IMR-90 (cell line): ENCODE data around the gene TCF4. TPM values are rescaled to one million over a fixed set of nuclear protein-coding genes. Genes with fewer than 3 reads are reported as not detected.

Experiments used
- ATAC-seq: fragments of 200-7000 bp; cut with Tn5 transposase; 2 replicates; pipeline ENCODE4 v1.9.1; 2020; ENCODE audit warnings: low read depth, mild to moderate bottlenecking, moderate library complexity
- BruUV-seq: library from RNA; stranded (reverse); fragments of 400-500 nt; replicated peaks from 2 replicates; lab custom pipeline; 2021; lab: Mats Ljungman, UMichigan
- CTCF ChIA-PET: fragments of 300-600 bp; formaldehyde crosslinking; extraction: SDS; loops from one replicate; lab custom pipeline; 2021; ENCODE audit warnings: antibody characterized with exemption; lab: Yijun Ruan, JAX
- POLR2A ChIA-PET: fragments of 300-600 bp; sonication (Branson Sonifier 250); formaldehyde crosslinking; loops from one replicate; lab custom pipeline; 2022; ENCODE audit warnings: antibody characterized with exemption; ENCODE audit not compliant: unreplicated experiment; lab: Charles Lee
- DNase-seq: peaks from one replicate; pipeline ENCODE4 v3.0.0; 2013
- H2AFZ ChIP-seq: replicated peaks from 2 replicates; pipeline ENCODE3; 2013; ENCODE audit warnings: low read length, mild to moderate bottlenecking; ENCODE audit not compliant: poor library complexity
- H2AK5ac ChIP-seq: 2 replicates; pipeline ENCODE4 v1.6.1; 2013; ENCODE audit warnings: low read depth, low read length, inconsistent platforms
- H2AK9ac ChIP-seq: replicated peaks from 2 replicates; pipeline ENCODE3; 2013; ENCODE audit warnings: mild to moderate bottlenecking, low read depth, low read length, moderate library complexity; ENCODE audit not compliant: poor library complexity
- H2BK120ac ChIP-seq: 2 replicates; pipeline ENCODE4 v1.6.1; 2013; ENCODE audit warnings: low read depth, low read length, inconsistent platforms
- H2BK15ac ChIP-seq: 3 replicates; pipeline ENCODE4 v1.6.1; 2013; ENCODE audit warnings: low read depth, low read length, inconsistent platforms
- H2BK20ac ChIP-seq: 2 replicates; pipeline ENCODE4 v1.6.1; 2013; ENCODE audit warnings: low read depth, mild to moderate bottlenecking, inconsistent platforms, low read length, moderate library complexity
- H2BK5ac ChIP-seq: 2 replicates; pipeline ENCODE4 v1.6.1; 2013; ENCODE audit warnings: mild to moderate bottlenecking, low read depth, low read length, inconsistent platforms; ENCODE audit not compliant: poor library complexity, severe bottlenecking
- H3K14ac ChIP-seq: replicated peaks from 2 replicates; pipeline ENCODE4 v1.6.1; 2013; ENCODE audit warnings: low read depth, low read length, inconsistent platforms
- H3K18ac ChIP-seq: 2 replicates; pipeline ENCODE4 v1.6.1; 2013; ENCODE audit warnings: low read depth, low read length, control low read depth
- H3K23ac ChIP-seq: 2 replicates; pipeline ENCODE4 v1.6.1; 2013; ENCODE audit warnings: low read depth, low read length, inconsistent platforms
- H3K27ac ChIP-seq: 2 replicates; pipeline ENCODE4 v1.5.1; 2013; ENCODE audit warnings: mild to moderate bottlenecking, control low read depth, low read length; ENCODE audit not compliant: insufficient read depth
- H3K27me3 ChIP-seq: 2 replicates; pipeline ENCODE4 v1.6.1; 2013; ENCODE audit warnings: low read length; ENCODE audit not compliant: control insufficient read depth, insufficient read depth
- H3K36me3 ChIP-seq: 2 replicates; pipeline ENCODE4 v1.6.1; 2013; ENCODE audit warnings: low read length, mixed read lengths; ENCODE audit not compliant: control insufficient read depth, insufficient read depth
- H3K4ac ChIP-seq: 2 replicates; pipeline ENCODE4 v1.6.1; 2013; ENCODE audit warnings: low read depth, low read length, inconsistent platforms
- H3K4me1 ChIP-seq: 2 replicates; pipeline ENCODE4 v1.6.1; 2013; ENCODE audit warnings: low read length, mixed read lengths; ENCODE audit not compliant: control insufficient read depth, insufficient read depth
- H3K4me2 ChIP-seq: 2 replicates; pipeline ENCODE4 v1.6.1; 2013; ENCODE audit warnings: low read depth, mild to moderate bottlenecking, control low read depth, low read length, moderate library complexity
- H3K4me3 ChIP-seq: 2 replicates; pipeline ENCODE4 v1.5.1; 2013; ENCODE audit warnings: low read depth, mild to moderate bottlenecking, control low read depth, low read length, moderate library complexity; ENCODE audit not compliant: insufficient read depth
- H3K56ac ChIP-seq: 2 replicates; pipeline ENCODE4 v1.6.1; 2013; ENCODE audit warnings: low read length, inconsistent platforms; ENCODE audit not compliant: insufficient read depth; ENCODE audit errors: extremely low read depth
- H3K79me1 ChIP-seq, 2 experiments: 2 replicates each; pipeline ENCODE4 v1.6.1; 2013; ENCODE audit warnings: low read length in 2 of 2, inconsistent platforms in 1 of 2, low read depth in 1 of 2
- H3K9ac ChIP-seq: 2 replicates; pipeline ENCODE4 v1.6.1; 2013; ENCODE audit warnings: low read depth, low read length, control low read depth
- H3K9me1 ChIP-seq: 2 replicates; pipeline ENCODE4 v1.6.1; 2013; ENCODE audit warnings: low read length, inconsistent platforms; ENCODE audit not compliant: insufficient read depth
- H3K9me3 ChIP-seq: 2 replicates; pipeline ENCODE4 v1.6.1; 2013; ENCODE audit warnings: low read length; ENCODE audit not compliant: control insufficient read depth, insufficient read depth
- H4K20me1 ChIP-seq: 2 replicates; pipeline ENCODE4 v1.6.1; 2013; ENCODE audit warnings: low read length, inconsistent platforms; ENCODE audit not compliant: insufficient read depth
- H4K5ac ChIP-seq: 2 replicates; pipeline ENCODE4 v1.6.1; 2013; ENCODE audit warnings: mild to moderate bottlenecking, low read depth, low read length, control low read depth
- H4K8ac ChIP-seq, 2 experiments: 2 replicates each; pipeline ENCODE4 v1.6.1; 2013; ENCODE audit warnings: low read depth in 2 of 2, low read length in 2 of 2, control low read depth in 1 of 2, inconsistent platforms in 1 of 2
- H4K91ac ChIP-seq: 2 replicates; pipeline ENCODE4 v1.6.1; 2013; ENCODE audit warnings: low read depth, low read length, inconsistent platforms; ENCODE audit not compliant: insufficient read depth
- CHD1 ChIP-seq: IDR thresholded peaks from 2 replicates; pipeline ENCODE4 v1.6.1; 2012; ENCODE audit warnings: low read depth, low read length, improper control_type of control experiment
- FOS ChIP-seq: fragments of 150-350 bp; IDR thresholded peaks from 2 replicates; pipeline ENCODE4 v1.6.1; 2016; ENCODE audit warnings: low read depth, low read length
- MXI1 ChIP-seq: IDR thresholded peaks from 2 replicates; pipeline ENCODE4 v1.6.1; 2012; ENCODE audit warnings: low read depth, mild to moderate bottlenecking, low read length, moderate library complexity, borderline replicate concordance
- RAD21 ChIP-seq: IDR thresholded peaks from 2 replicates; pipeline ENCODE4 v1.6.1; 2012; ENCODE audit warnings: low read length, improper control_type of control experiment
- WGBS, 2 experiments: methylation state at CpG; one replicate each; pipeline versions ENCODE4 v1.1.5 to v1.1.7; 2013; ENCODE audit warnings: missing lambda C conversion rate in 2 of 2; ENCODE audit not compliant: insufficient read length in 1 of 2; ENCODE audit errors: extremely low coverage in 2 of 2; 5-methylcytosine and 5-hydroxymethylcytosine counted together
- dilution Hi-C: fragments of 300-500 bp; cut with HindIII; formaldehyde crosslinking; loops from one replicate; pipeline ENCODE4 v1.14.3; 2018; ENCODE audit warnings: low sequenced_read_pairs; ENCODE audit not compliant: unreplicated experiment
- in situ Hi-C: fragments of 300-500 bp; cut with MboI; formaldehyde crosslinking; loops from 3 replicates; pipeline ENCODE4 v1.14.3; 2019; ENCODE audit warnings: low sequenced_read_pairs, inconsistent platforms, mixed read lengths
- intact Hi-C: fragments of 100-400 bp; cut with micrococcal nuclease; formaldehyde crosslinking; loops from 2 replicates; pipeline ENCODE4 v1.10.0; 2022
- polyA plus RNA-seq, 3 experiments: library from polyadenylated mRNA; depleted of rRNA; stranded (reverse); fragments of >200 nt; gene quantifications; 2 replicates each; pipeline ENCODE4 v1.2.3, GENCODE V29; 2012; ENCODE audit warnings: low replicate concordance in 1 of 3
- total RNA-seq: library from RNA; depleted of rRNA; stranded (reverse); fragments of >200 nt; gene quantifications from 2 replicates; pipeline ENCODE4 v1.2.3, GENCODE V29; 2012

Gene TCF4
- total and polyA plus RNA-seq, 2 of the 4 experiments (the other 2 are of a cell fraction): 30.0 to 87.1 TPM

DNA sequence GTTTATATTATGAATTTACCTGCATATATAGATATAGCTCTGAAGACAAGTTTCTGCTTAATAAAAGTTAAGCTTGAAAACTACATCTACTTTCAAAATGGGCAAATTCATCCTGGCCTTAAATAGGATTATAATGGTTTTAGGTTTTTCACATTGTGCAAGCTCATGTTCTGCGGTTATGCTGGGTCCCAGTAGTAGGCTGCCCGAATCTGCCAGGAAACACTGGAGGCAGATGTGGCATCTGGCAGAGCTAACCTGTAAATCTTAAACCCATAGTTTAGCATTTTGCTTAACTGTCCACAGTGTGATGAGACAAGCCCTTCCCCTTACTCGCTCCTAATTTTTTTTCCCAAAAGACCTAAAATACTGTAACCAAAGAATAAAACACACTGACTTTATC lies 234.2 kb downstream of the TCF4 start:
- no peak overlapping the region for H3K9ac ChIP-seq
- ChIA-PET POLR2A (no interaction called here), CTCF (interaction anchor here (1.6 kb wide), 1 partner anchor 10 kb away, joined by 6 read pairs; no protein-coding TSS in a partner anchor)
- H2BK120ac ChIP-seq: no peak overlapping the region
- H4K91ac ChIP-seq: no peak overlapping the region
- no peaks in the 10 kb centered on the region for H3K27me3 ChIP-seq
- peaks cover 37 to 69% of the 10 kb centered on the region in 2 experiments for H3K79me1 ChIP-seq
- in situ Hi-C loops: no loop called here
- no peak overlapping the region for H2BK15ac ChIP-seq
- DNase-seq (no peak), ATAC-seq (no peak)
- no peak overlapping the region for H3K14ac ChIP-seq
- no peak overlapping the region for H3K18ac ChIP-seq
- no peak overlapping the region for H2AK9ac ChIP-seq
- no peak overlapping the region for H2AFZ ChIP-seq
- H3K36me3 ChIP-seq: peaks cover 4% of the 10 kb centered on the region
- H4K20me1 ChIP-seq: peaks cover 4% of the 10 kb centered on the region; the same call in 1 of the 2 replicates
- no peak overlapping the region for H3K4me3 ChIP-seq
- no peak overlapping the region for H4K8ac ChIP-seq
- H3K4me1 ChIP-seq: peaks cover 8% of the 10 kb centered on the region
- no peak overlapping the region for H3K27ac ChIP-seq
- dilution Hi-C loops: no loop called here
- no TSS peak for BruUV-seq
- H3K23ac ChIP-seq: no peak overlapping the region
- H3K56ac ChIP-seq: no peak overlapping the region
- intact Hi-C loops: no loop called here
- H3K4ac ChIP-seq: no peak overlapping the region
- no CpG with 5 or more reads among the region's 3 CpGs for WGBS, 2 experiments
- no peak overlapping the region for H2BK5ac ChIP-seq
- TF ChIP-seq CHD1: no peak
- no peak for TF ChIP-seq FOS
- no peak for TF ChIP-seq RAD21
- no peak for TF ChIP-seq MXI1
- H4K5ac ChIP-seq: no peak overlapping the region
- no peak overlapping the region for H2BK20ac ChIP-seq
- H2AK5ac ChIP-seq: no peak overlapping the region
- no peaks in the 10 kb centered on the region for H3K9me3 ChIP-seq
- H3K4me2 ChIP-seq: no peak overlapping the region
- H3K9me1 ChIP-seq: peaks cover 11% of the 10 kb centered on the region
